Measurements from ENCODE around the gene NOXA1.

DNA sequence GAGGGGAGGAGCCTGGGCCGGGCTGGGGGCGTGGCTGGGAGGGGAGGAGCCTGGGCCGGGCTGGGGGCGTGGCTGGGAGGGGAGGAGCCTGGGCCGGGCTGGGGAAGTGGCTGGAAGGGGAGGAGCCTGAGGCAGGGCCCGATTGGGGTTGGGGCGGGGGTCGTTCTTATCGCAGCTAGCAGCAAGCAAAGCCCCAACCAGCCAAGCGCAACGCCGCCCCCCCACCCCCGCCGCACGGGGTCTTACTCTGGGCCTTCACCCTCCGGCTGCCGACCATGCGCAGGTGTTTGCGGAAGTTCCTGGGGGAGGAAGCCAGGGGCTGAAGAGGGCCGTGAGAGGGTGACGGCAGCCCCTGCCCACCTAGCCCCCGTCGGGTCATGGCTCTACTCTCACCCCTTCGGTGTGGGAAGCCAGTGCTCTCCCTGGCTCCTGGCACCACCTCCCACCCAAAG lies 31.0 kb downstream of the NOXA1 start:
- no peak for TF ChIP-seq POU2F2 (IDR thresholded peaks at IDR 0.05; ENCODE audit: low read depth, low read length)
- TF ChIP-seq POLR2AphosphoS5 (IDR thresholded peaks at IDR 0.05; ENCODE audit: low read depth, low read length), result no peak

Measured in GM12891 (cell line).